HL-60/S4 treated with retinoic acid at 250 ng/mL for 4 days and 3 days (cell line): Measurements from ENCODE around the gene PARVB.
"Not testable (repeated sequence)": the region's sequence is repeated elsewhere in the genome, so short reads cannot be mapped to it uniquely, and the experiment has no call there.

ENCODE experiments used
- in situ Hi-C: fragments of 300-500 bp; cut with MboI; formaldehyde crosslinking; loops from 2 replicates; pipeline ENCODE4 v1.7.0; 2022; ENCODE audit warnings: low sequenced_read_pairs

Gene PARVB

GRCh38 chr22:44102121-44102520 lies 78.0 kb downstream of the PARVB start:
- in situ Hi-C loops, result no loop called here

- in situ Hi-C loops, result no loop called here
Observed at GRCh38 chr22:44102856-44103255, 78.8 kb downstream of the PARVB start.

- in situ Hi-C loops, result no loop called here
Observed at GRCh38 chr22:44103735-44104480, 79.8 kb downstream of the PARVB start.

GRCh38 chr22:44107340-44107739 lies 83.2 kb downstream of the PARVB start:
- in situ Hi-C loops, result no loop called here

- in situ Hi-C loops, result no loop called here
Observed at GRCh38 chr22:44108076-44108475, 84.0 kb downstream of the PARVB start.

GRCh38 chr22:44108806-44109385 lies 84.8 kb downstream of the PARVB start:
- in situ Hi-C loops, result no loop called here

GRCh38 chr22:44109416-44109815 lies 85.3 kb downstream of the PARVB start:
- in situ Hi-C loops, result no loop called here

GRCh38 chr22:44110656-44111055 lies 86.6 kb downstream of the PARVB start:
- in situ Hi-C loops, result not testable (repeated sequence)

GRCh38 chr22:44111562-44112155 lies 87.6 kb downstream of the PARVB start:
- in situ Hi-C loops, result no loop called here

- in situ Hi-C loops, result no loop called here
Observed at GRCh38 chr22:44112191-44112590, 88.1 kb downstream of the PARVB start.

- in situ Hi-C loops, result no loop called here
Observed at GRCh38 chr22:44116331-44116730, 92.2 kb downstream of the PARVB start.

- in situ Hi-C loops, result no loop called here
Observed at GRCh38 chr22:44116755-44117684, 92.9 kb downstream of the PARVB start.

- in situ Hi-C loops, result no loop called here
Observed at GRCh38 chr22:44117746-44118145, 93.6 kb downstream of the PARVB start.

GRCh38 chr22:44118645-44119315 lies 94.7 kb downstream of the PARVB start:
- in situ Hi-C loops, result no loop called here

- in situ Hi-C loops, result no loop called here
Observed at GRCh38 chr22:44119669-44120313, 95.7 kb downstream of the PARVB start.

GRCh38 chr22:44120314-44120704 lies 96.2 kb downstream of the PARVB start:
- in situ Hi-C loops, result no loop called here

- in situ Hi-C loops, result no loop called here
Observed at GRCh38 chr22:44125421-44125820, 101.3 kb downstream of the PARVB start.

- in situ Hi-C loops, result no loop called here
Observed at GRCh38 chr22:44126807-44127206, 102.7 kb downstream of the PARVB start.

GRCh38 chr22:44127356-44127755 lies 103.3 kb downstream of the PARVB start:
- in situ Hi-C loops, result no loop called here

- in situ Hi-C loops, result no loop called here
Observed at GRCh38 chr22:44128958-44129618, 105.0 kb downstream of the PARVB start.
